HG02642 (cell line): ENCODE measurements around the gene PSMC1.
A peak's percentile ranks its signal among the peaks of the same experiment; 100 is the strongest.

Source experiments
- ATAC-seq: cut with Tn5 transposase; IDR thresholded peaks from one replicate; pipeline ENCODE4 v1.9.1; 2021; ENCODE audit warnings: mild to moderate bottlenecking; ENCODE audit not compliant: unreplicated experiment, poor library complexity

The PSMC1 gene

DNA sequence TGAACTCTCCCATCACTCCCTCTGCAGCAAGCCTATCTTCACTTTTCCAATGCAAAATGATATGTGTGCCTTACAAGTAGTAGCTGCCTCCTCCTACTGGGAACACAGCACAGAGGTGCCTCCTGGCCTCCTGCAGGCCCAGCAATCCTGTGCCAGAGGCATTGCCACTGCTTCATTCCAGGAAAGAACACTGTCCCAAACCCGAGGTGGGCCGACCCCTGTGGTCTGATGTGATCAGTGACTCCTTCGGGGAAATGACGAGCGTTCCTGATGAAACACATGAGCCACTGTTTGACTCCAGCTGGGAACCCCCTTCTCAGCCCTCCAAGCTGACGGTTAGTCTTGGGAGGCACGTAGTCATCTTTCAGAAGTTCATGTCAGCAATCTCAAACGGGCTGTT, 19.5 kb downstream of the PSMC1 start:
- no peak for ATAC-seq

DNA sequence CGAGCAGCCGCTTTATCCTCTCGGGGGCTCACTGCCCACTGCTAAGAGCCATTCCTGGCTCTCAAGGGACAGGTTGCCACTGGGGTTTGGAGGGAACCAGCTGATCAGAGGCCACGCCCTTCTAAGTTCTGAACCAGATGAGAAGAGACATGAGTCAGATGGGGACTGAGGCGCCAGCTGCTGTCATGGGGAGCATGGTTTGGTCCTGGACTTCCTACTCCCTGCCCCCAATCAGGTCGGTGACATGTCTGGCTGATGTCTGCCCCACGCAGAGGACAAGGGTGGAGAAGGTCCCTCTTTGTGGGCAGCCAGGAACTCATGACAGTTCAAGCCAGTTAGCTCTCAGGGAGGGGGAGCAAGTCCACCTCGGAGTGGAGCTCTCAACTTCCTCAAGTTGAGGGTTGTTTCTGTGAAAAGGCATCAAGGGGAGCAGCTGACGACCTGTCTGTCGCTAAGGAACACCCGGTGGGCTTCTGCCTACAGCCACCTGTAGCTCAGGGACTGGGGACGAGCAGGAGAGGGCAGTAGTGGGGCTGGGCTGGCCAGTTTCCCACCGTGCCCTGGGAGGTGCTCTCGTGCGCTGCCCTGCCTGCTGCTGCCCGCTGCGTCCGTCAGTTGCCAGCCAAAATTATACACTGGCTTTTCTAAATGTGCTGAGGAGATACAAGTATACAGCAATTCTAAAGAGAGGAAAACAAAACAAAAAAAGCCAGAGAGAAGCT, 20.5 kb downstream of the PSMC1 start:
- no peak for ATAC-seq

DNA sequence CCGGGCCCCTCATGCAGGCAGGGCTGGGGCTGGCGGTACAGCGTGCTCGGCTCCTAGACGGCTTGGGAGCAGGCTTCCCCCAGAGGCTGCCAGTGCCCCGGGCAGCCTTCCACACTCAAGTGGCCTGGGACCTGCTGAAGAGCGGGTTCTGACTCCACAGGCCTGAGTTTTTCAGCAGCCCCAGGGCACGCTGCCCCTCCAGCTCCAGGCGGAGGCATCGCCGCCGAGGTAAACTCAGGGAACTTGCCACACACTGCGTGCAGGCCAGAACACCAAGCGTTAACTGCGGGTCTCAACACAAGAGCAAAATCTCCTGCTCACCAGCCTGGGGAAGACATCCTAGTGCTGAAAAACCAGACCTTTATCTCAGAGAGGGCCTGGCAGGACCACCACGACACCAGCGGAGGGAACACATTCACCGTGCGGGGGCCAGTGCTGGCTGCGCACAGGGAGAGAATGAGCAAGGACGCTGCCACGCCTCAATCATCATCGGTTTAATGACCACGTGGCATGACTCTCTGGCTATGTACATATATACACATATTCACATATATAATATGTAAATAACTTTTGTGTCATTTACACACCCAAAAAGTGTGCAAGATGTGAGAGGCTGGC, 21.3 kb downstream of the PSMC1 start:
- no peak for ATAC-seq

DNA sequence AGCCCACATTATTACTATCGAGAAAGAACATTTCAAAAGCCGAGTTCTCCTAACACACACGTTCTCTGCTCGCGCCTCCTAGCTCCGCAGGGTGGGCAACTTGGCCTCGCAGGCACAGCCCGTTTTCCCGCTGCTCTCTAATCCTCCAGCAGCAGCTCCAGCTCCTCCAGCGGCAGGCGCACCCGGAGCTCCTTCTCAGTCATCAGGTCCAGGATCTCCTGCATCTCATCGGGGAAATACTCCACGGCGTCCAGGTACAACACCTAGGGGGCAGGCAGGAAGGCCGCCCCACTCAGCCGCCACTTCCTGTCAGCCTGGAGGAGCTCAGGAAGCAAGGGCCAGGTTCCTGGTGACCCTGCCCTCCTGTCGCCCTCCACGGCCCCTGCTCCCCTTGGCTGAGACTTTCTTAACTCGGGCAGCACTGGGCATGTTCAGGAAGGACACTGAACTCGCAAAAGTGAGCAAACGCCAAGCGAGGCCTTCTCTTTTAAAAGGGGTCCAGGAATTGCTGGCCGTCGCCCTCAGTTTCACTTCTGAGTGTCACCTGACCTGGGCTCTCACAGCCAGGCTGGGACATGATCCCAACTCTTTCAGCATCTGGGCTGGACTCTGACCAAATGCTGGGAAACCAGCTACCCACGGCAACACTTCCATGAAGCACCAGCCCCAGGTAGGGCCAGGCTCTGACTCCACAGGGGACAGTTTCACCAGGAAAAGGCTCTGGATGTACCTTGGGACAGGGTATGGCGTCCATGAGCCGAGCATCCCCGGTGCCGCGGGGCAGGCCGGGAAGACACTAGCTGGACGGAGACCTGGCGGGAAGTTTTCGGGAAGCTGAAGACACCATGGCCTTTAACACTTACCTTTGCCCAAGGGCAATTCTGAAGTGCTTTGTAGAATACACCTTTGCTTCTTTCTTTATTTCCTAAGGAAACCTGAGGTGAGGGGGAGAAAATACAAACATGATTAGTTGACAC, 22.1 kb downstream of the PSMC1 start:
- no peak for ATAC-seq

DNA sequence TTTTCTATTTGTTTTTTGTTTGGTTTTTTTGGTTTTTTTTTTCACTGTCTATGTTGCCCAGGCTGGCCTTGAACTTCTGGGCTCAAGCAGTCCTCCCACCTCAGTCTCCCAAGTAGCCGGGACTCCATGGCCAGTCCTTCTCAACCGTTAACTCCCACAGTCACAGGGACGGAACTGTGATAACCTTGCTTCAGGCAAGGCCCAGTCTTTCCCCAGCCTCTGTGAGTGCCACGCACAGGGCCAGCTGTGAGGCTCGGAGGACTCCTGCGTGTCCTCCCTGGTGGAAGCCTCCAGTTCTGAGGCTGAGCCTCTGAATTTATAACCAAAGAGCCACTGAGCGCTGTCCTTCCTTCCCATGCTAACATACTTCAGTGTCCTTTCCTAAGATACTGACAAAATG, 23.7 kb downstream of the PSMC1 start:
- no peak for ATAC-seq

DNA sequence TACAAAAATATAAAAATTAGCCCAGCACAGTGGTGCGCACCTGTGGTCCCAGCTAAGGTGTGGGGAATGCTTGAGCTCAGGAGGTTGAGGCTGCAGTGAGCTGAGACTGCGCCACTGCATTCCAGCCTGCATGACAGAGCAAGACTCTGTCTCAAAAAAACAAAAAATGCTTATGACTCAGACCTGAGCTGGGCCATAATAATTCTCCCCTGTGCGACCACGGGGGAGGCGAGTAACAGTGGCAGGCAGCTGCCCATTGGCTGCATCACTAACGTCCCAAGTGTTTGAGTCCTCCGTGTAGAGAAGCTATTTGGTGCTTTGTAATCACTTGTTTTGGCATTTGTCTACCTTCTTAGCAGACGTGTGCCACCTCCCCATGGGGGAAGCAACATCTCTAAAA, 24.9 kb downstream of the PSMC1 start:
- ATAC-seq, result no peak

DNA sequence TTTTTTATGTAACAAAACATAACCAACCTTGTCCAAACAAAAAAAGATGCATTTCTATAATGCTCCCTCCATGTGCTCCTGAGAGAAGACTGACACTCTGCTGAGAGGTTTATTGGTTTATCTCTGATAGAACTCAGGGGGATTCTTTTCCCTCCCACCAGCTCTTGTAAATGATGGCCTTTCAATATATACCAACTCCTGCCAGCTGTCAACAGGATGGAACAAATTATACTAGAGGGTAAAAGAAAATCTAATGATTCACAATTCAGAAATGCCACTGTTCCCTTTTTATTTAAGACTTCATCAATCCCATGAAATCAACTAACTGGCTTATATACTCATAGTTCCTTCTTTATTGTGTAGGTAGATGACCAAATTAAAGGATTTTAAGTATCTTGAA, 25.4 kb downstream of the PSMC1 start:
- ATAC-seq, result no peak

DNA sequence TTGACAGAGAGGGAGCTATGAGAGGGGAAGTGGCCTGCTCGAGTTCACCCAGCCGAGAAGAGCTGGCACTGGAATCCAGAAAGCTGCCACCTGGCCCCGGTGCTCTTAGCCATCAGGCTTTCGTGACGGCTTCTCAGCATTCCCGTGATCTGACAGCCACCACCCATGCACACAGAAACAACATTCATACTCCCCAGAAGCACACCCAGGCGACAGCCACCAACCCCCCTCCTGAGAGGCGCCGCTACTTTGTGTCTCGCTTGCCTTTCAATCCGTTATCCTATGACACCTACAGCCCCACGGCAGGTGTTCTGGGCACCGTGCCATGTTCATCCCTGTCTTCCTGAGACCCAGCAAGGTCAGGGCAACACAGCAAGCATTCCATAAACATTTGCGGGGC, 31.4 kb downstream of the PSMC1 start:
- ATAC-seq, result no peak

DNA sequence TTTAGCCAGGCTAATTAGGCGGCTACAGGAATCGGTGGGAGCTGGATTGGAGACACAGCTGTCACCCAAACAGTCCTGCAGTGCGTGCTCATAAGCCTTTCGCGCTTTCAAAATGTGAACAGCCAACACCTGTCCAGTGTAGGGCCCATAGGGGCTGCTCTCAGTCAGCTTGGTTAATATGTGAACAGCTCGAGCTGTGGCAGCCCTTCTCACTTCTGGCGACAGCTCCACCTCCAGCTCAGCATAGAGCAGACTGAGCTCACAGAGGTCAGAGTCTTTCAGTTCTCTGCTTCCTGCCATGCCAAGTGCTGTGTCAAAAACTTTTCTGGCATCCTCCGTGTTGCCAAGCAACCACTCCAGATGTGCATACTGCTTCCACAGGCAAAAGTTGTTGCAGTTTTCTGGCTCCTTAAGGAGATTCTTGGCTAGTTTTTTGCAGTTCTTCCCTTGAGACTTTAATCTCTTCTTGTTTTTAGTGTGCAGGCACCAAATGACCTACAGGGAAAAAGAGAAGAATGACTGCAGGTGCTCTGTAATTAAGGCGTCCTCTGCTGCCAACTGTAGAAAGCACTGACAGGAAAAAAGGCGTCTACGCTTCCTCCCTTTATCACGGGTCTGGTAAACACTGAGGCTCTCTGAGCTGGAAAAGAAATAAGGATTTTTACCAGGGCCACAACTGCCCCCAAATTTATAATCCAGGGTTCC, 32.5 kb downstream of the PSMC1 start:
- peak; percentile 95 for ATAC-seq

DNA sequence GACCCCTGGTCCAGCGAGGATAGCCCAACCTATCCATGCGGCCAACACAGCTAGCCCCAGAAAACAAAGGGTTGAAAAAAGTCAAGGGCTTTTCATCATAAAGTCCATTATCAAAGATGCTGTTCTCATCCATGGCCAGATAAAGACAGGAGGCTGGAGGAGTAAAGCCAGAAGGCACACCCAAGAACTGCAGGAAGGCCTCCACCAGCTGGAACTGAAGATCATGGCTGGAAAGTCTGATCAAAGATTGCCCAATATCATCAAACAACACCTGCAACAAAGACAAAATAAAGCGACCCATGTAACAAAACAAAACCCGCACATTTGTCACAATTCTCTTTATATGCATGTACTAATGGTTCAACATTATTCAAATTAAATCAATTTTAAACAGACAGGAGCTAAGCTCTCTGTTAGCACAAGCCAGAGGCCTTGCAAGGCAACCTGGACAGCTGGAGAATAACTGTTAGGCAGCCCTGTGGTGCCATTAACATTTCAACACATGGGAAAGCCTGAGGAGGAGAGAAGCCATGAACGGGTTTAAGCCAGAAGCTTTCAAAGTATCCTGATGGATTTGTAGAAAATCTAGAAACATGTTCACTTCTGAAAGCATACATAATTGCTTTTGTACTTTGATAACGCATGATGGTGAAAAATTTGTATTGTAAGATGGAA, 34.1 kb downstream of the PSMC1 start:
- ATAC-seq, result no peak

DNA sequence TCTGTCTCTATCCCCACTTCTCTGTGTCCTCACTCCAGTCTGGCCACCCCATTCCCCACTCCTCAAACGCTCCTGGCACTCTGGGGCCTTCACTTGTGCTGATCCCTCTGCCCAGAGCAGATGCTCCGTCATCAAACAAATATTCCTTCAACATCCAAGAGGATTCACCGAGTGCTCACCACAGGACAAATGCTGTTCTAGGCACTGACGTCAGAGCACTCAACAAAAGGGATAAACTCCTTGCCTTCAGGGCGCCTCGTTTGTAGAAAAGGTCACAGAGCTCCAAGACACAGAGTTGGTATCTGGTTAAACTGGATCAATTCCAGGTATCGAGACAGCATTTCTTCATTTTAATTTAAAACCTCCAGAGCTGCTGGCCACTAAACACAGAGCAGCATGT, 35.3 kb downstream of the PSMC1 start:
- no peak for ATAC-seq

DNA sequence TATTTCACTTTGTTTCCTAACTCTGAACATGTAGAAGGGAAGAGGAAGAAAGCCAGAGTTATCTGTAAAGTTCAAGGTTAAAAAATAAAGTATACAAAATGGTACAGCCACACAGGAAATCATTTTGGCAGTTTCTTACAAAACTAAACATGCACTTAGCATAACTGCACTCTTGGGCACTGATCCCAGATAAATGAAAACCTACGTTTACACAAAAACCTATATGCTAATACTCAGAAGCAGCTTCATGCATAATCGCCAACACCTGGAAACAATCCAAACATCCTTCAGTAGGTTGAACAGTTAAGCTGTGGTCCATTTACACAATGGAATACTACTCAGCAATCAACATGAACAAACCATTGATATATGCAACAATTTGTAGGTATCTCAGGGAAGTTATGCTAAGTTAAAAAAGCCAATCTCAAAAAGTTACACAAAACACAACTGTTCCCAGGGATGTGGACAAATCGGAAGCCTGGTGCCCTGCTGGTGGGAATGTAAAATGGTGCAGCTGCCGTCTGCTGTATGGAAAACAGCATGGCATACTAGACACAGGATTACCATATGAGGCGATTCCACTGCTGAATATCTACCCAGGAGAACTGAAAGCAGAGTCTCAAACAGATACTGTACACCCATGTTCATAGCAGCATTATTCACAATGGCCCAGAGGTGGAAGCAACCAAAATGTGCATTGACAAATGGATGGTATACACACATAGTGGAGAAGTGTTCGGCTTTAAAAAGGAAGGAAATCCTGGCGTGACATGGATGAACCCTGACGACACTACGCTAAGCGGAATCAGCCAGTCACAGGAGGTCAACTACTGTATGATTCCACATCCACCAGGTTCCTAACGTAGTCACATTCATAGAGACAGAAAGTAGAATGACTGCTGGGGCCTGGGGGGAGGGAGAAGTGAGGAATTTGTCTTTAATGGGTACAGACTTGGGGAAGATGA, 37.7 kb downstream of the PSMC1 start:
- ATAC-seq, result no peak

DNA sequence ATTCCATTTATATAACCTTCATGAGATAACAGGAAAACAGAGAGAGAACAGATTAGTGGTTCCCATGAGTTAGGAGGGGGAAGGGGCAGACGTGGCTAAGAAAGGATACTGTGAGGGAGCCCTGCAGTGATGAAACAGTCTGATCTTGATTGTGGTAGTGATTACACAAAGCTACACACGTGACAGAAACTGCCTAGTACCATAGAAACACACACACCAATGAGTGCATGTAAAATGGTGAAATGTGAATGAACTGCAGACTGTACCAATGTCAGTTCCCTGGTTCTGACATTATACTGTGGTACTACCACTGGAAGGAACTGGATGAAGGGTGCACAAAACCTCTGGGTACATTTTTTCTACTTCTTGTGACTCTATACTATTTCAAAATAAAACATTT, 38.5 kb downstream of the PSMC1 start:
- no peak for ATAC-seq

DNA sequence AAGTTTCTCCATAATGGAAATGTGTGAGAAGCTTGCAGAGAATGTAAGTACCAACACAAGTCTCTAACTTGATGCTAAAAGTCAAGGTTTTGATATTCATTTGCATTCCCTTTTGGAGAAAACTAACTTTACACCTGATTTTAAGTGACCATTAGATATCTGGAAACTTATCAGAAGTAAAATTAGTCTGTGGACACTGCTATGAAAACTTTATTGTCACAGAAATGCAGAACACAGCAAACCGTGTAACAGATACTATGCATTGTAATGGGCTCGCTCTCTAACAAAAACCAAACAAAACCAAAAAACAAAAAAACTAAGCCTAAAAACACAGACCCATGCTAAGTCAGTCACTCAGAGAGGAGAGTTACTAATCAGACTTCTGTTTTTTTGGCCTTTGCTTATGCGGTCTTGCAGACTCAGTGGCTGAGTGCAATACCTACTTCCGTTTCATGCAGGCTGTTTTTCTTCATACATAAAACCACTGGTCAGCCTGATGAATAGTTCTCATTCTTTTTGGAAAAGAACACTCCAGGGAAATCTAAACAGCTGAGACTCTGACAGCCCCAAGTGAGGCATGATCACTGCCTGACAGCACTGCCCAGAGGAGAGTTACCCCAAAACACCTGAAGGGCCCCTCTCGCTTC, 39.6 kb downstream of the PSMC1 start:
- ATAC-seq, result no peak

DNA sequence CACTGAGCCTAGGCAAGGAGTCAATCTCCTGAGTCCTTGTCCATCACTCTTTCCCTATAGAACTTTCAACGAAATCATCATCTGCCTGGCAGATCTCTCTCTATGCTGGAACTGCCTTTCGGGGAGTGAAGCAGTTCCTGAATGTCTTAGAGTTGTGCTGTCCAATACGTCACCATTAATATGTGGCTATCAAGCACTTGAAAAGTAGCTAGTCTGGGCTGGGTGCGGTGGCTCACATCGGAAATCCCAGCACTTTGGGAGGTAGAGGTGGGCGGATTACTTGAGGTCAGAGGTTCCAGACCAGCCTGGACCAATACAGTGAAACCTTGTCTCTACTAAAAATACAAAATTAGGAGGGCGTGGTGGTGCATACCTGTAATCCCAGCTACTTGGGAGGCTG, 40.3 kb downstream of the PSMC1 start:
- no peak for ATAC-seq

DNA sequence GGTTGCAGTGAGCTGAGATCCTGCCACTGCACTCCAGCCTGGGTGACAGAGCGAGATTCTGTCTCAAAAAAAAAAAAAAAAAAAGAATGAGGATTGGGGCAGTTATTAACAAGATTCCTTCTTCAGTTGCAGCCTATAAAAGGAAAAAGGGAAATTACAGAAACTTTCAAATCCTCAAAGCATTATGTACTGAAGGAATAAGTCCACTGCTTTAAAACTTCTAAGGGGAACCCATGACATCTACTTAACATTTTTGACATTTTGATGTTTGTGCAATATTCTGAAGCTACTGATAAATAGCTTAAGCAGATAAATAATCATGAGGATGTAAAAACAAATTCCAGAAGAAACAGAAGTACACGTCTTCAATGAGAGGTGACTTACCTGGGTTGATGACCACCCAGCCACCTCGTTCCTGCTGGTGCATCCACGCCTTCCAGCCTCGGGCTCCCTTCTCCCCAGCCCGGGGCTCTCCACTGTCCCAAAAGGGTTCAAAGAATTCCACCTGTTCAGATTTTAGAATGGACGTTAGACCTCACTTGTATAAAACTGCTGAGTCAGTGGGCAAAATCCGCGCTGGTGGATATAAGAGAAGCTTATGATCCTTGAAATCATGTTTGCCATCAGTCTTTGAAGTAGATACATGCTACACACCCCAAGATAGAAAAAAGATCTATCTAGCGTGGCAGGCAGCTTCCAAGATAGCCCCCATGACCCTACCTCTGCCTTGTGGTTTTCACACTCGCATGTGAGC, 41.7 kb downstream of the PSMC1 start:
- ATAC-seq, result no peak

DNA sequence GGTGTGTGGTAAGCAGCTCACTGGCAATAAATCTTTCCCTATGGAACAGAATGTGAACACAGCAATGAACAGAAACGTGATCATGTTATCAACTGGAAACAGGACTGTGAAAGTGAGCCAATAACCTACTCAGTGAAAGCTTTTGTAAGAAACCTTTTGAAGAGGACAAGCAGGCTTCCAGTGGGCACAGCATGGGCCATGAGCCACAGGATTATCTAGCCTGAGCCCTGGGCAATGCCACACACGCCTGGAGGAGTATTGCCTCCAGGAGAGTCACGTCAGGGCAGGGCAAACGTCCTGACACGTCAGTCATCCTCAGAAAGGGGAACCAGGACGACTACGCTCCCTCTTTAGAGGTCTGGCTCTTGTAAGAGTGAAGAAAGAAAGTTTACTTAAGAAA, 43.1 kb downstream of the PSMC1 start:
- ATAC-seq, result no peak

DNA sequence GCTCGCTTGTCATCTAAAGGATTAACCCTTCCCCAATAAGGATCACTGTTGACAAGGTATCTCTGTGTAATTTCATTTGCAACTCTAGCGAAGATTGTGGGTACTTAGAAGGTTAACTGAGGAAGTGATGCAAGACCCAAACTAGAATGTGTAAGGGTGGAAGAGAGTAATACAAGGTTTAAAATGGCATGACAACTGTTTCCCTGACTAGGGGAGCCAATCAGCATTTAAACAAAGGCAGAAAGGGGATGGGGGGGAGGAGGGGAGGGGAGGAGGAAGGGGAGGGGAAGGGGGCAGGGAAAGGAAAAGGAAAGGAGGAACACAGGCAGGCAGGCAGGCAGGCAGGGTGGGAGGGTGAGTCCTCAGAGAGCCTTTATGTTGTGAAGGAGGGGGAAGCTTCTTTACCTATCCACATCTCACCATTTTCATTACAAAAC, 44.3 kb downstream of the PSMC1 start:
- ATAC-seq, result no peak
